AG09309 (cell line): ENCODE measurements around the gene MCRS1.

Source experiments
- DNase-seq: peaks from one replicate; pipeline ENCODE4 v3.0.0-alpha.2; 2010; ENCODE audit warnings: low read depth
- H3K4me3 ChIP-seq: 2 replicates; pipeline ENCODE4 v1.5.1; 2011; ENCODE audit warnings: mild to moderate bottlenecking, low read depth, low read length, moderate library complexity; ENCODE audit not compliant: control insufficient read depth
- TF ChIP-seq, protein P1 (sequence below): IDR thresholded peaks from 2 replicates; pipeline ENCODE4 v1.5.1; 2011; ENCODE audit warnings: mild to moderate bottlenecking, low read depth, low read length, inconsistent platforms; ENCODE audit not compliant: insufficient read depth, control insufficient read depth; ENCODE audit errors: missing control alignments

MCRS1 gene

DNA sequence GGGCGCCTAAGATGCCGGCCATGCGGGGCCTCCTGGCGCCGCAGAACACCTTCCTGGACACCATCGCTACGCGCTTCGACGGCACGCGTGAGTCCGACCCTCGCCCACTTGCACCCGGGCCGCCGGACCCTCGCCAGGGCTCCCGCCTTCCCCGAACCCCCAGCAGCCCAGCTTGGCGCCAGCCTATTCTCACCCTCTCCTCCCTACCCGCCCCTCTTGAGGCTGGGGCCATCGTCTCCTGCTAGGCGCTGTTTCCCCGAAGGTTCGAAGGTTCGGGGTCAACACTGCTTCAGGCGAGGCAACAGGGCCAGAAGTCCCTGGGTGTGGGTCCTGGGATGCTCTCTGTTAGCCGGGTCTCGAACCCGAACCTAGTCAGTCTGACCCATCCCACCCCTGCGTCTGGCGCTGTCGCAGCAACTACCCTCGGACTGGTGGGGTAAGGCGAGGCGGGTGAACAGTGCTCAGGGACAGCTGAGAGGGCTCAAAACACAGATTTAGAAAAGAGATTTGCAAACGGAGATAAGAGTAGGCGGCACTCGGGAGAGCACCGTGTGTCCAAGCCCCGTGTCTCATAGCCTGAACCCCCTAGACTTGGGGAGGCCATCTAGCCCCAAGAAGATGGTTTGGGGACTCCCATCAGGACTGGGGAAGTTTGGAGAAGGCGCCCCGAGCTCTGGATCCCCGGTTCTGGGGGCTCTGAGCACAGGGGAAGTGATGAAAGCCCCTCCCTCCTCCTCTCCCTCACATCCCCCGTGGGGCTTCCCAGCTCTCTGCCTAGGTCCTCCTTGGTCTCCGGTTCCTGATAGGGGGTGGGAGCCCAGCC, 28.3 kb downstream of the MCRS1 start:
- no peak overlapping the region for H3K4me3 ChIP-seq
- TF ChIP-seq, protein P1, sequence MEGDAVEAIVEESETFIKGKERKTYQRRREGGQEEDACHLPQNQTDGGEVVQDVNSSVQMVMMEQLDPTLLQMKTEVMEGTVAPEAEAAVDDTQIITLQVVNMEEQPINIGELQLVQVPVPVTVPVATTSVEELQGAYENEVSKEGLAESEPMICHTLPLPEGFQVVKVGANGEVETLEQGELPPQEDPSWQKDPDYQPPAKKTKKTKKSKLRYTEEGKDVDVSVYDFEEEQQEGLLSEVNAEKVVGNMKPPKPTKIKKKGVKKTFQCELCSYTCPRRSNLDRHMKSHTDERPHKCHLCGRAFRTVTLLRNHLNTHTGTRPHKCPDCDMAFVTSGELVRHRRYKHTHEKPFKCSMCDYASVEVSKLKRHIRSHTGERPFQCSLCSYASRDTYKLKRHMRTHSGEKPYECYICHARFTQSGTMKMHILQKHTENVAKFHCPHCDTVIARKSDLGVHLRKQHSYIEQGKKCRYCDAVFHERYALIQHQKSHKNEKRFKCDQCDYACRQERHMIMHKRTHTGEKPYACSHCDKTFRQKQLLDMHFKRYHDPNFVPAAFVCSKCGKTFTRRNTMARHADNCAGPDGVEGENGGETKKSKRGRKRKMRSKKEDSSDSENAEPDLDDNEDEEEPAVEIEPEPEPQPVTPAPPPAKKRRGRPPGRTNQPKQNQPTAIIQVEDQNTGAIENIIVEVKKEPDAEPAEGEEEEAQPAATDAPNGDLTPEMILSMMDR, result no peak
- no peak for DNase-seq

GRCh38 chr12:49538510-49539403, 29.2 kb downstream of the MCRS1 start, which contains the start of gene KCNH3:
Gene KCNH3, plus strand, starts transcription at chr12:49539030. Its CDS starts 387 bp downstream, at chr12:49539417.
- H3K4me3 ChIP-seq, result peak within 1 kb of the TSS; percentile 26
- TF ChIP-seq, protein P1, result no peak
- no peak for DNase-seq

DNA sequence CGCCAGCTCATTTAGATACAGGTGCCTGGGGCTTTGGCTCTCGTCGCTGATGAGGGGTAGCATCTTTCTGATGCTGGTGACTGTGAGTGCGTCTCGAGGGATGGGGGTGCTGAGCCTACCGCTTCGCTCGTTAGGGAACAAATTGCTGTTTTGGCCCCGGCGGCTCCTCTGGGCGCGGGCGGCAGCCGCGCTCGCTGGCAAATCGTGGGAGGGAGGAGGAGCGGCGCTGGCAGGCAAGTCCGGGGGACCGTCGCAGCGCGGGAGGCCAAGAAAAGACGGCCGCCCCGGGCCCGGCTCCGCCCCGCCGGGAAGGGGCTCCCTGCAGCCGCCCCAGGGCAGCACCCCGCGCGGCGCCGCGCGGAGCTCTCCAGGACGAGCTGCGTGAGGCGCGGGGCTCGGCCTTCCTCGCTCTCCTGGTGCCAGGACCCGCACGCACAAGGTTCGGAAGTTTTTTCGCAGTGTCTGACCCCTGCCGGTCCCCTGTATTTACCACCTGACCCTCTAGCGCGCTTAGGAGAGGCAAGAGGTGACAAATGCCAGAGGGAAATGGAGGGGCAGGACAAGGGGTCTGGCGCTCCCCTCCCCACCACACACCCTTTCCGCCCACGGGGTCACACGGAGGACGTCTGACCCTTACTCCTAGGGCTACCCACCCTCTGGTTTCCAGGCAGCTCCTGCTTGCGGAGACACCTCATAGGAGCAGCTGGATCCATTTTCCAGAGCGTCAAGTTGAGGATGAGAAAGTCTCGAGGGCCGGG, 30.0 kb downstream of the MCRS1 start:
- TF ChIP-seq, protein P1, result no peak
- no peak for DNase-seq
- peak overlapping the region; percentile 35 for H3K4me3 ChIP-seq

DNA sequence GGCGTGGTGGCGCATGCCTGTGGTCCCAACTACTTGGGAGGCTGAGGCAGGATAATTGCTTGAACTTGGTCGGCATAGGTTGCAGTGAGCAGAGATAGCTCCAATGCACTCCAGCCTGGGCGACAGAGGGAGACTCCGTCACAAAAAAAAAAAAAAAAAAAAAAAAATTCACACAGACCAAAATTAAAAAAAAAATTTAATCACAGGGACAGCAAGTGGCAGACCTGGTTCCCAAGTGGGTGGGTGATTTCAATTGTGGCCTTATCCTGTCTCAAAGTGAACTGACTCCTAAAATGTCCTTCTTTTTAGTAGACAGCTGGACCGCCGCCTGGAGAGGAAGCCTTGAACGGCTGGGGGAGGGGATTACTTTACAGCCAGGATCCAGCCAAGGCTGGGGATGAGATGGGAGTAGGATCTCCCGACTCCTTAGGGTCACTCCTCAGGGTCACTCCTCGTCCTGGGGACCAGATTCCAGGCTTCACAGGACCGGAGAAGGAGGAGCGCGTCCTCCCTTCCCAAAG, 30.7 kb downstream of the MCRS1 start:
- peak overlapping the region; percentile 35 for H3K4me3 ChIP-seq
- TF ChIP-seq, protein P1, result no peak
- DNase-seq, result no peak

- DNase-seq, result no peak
- H3K4me3 ChIP-seq, result no peak overlapping the region
- TF ChIP-seq, protein P1, result no peak
Measured at GRCh38 chr12:49536526-49537071, 31.3 kb downstream of the MCRS1 start.
